ENCODE measurements around the gene TLE4.
A peak's percentile ranks its signal among the peaks of the same experiment; 100 is the strongest.
"Not testable (repeated sequence)": the region's sequence is repeated elsewhere in the genome, so short reads cannot be mapped to it uniquely, and the experiment has no call there.

Gene TLE4

GRCh38 chr9:79604921-79605562 lies 33.3 kb downstream of the TLE4 start:
- no peak for DNase-seq

GRCh38 chr9:79606529-79606928 lies 34.8 kb downstream of the TLE4 start:
- not testable (repeated sequence) for DNase-seq

- no peak for DNase-seq
Measured at GRCh38 chr9:79609468-79610018, 37.8 kb downstream of the TLE4 start.

GRCh38 chr9:79610019-79610631 lies 38.4 kb downstream of the TLE4 start:
- no peak for DNase-seq

DNA sequence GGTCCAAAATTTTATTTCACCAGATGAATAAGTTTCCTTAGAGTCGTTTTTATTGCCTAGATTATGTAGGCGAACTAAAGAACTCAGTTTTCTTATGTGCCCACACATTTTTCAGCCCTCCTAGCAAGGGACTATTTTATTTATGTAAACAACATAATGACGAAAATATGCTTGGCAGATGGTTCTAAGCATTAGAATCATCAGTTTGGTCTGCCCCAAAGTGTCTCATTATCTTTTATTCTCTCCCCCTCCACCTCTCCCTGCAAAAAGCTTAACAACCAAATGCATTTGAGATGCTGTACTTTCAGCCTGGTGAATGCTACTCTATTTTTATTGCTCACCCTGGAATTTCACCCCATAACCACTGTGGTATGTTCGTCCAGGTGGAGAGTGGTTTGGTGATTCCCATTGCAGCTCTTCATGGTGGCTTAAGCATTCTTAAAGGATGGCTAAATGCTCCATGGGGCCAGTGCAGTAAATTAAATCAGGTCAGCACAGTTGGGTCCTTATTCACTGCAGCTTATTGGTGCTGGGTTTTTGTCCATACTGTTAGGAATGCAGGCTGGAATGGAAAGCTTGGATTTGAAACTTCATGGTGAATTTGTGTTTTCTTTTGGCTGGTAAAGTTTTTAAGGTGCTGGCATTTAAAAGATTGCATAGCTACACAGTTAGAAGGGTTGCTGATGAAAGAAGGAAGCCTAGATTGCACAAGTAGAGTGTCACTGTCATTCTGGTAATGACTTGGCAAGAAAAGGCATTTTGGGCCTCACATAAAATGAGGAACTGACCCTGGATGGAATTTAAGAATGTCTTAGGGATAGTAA lies 39.2 kb downstream of the TLE4 start:
- no peak for DNase-seq

GRCh38 chr9:79613145-79613544 lies 41.4 kb downstream of the TLE4 start:
- DNase-seq, result no peak

GRCh38 chr9:79615038-79615437 lies 43.3 kb downstream of the TLE4 start:
- DNase-seq, result no peak

DNA sequence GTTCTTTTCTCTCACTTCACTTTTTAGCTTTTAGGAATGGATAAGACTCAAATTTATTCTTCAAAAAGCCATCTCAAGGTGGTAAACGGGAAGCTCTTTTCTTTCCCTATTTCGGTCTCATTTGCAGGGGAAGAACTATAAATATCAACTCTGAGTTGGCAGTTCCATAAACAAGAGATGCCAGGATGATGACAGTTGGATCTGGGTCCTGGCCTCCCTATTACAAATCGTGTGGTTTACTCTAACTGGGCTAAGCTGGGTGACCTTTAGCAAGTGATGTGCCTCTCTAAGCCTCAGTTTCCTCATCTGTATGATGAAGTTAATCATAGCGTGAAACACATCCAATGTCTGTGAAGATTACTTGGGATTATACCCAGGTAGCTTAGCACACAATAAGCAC lies 44.2 kb downstream of the TLE4 start:
- no peak for DNase-seq

GRCh38 chr9:79616971-79617370 lies 45.2 kb downstream of the TLE4 start:
- no peak for DNase-seq

- no peak for DNase-seq
Measured at GRCh38 chr9:79617395-79617794, 45.6 kb downstream of the TLE4 start.

DNA sequence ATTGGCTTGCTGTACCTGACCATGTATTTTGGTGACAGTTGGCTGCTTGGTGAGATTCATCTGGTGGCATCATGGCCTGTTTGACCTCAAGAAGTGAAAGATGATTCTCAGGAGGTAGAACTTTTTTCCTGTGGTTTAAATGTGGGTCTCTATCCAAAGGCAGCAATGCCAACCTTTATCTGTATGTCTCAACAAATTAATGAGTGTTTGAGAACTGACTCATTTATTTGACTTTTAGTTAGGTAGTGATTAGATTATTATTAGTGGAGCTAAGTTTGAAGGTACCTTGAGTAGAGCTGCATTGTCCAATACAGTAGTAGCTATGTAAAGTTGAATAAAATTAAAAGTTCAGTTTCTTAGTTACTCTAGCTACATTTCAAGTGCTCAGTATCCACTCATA lies 48.2 kb downstream of the TLE4 start:
- DNase-seq, result no peak

DNA sequence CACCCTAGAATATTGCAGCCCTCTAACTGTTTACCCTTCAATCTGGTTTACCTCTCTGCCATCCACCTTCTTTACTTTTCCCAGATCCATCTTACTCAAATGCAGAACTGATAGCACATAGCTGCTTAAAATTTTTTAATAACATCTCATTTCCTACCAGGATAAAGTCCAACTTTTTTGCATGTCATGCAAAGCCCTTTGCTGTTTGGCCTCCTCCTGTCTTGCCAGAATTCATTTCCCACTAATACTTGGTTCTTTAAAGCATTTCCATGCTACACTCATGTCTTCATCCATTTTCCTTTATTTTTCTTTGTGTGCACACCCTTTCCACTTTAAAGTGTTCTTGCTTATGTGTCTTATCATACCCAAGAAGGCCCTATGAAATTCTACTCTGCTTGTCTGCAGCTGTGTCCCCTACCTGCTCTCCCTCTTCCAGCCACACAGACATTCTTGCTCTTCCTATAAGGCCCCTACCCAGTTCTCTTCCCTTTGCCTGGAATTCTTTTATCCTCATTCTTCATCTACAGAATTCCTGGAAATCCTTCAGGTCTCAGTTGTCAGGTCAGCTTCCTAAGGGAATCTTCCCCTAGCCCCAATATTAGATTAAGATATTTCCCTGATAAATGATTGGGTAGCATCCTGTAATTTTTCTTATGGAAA lies 50.3 kb downstream of the TLE4 start:
- no peak for DNase-seq

GRCh38 chr9:79623799-79624721 lies 52.3 kb downstream of the TLE4 start:
- peak; percentile 9 for DNase-seq

DNA sequence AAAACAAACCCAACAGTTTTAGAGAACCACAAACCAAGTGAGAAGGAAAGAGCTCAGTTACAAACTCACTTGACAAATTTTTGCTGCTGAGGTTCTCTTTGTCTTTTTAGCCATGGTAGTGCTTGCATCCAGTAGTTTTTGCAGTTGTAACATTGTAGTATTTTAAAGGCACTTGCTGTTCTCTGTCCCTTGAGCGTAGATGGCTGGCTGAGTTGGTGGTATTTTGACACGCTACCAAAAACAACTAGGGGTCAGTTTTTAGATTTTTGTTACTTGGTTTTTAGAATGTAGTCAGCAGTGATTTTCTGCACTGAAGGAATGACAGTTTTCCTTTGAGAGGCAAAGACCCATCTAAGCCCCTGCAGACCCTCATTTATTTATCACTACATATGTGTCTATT lies 58.0 kb downstream of the TLE4 start:
- no peak for DNase-seq

- DNase-seq, result no peak
Measured at GRCh38 chr9:79630521-79631403, 59.0 kb downstream of the TLE4 start.

DNA sequence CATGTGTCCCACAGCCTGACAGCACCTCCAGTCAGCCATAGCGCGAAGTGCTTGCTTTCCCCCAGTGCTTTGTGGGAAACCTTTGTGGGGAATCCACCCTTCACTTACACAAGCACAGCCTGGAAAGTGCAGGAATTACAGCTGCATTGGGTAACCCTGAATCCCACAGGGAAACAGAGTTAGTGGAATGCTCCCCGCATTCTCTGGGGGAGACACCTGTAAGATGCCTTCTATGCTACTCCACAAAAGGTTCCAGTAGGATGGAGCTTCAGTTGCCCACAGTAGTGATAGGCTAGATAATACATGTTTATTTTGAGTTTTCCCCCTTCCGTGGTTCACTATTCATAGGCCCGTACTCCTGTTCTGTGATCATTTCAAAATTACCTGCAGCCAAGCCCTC lies 60.3 kb downstream of the TLE4 start:
- DNase-seq, result no peak

DNA sequence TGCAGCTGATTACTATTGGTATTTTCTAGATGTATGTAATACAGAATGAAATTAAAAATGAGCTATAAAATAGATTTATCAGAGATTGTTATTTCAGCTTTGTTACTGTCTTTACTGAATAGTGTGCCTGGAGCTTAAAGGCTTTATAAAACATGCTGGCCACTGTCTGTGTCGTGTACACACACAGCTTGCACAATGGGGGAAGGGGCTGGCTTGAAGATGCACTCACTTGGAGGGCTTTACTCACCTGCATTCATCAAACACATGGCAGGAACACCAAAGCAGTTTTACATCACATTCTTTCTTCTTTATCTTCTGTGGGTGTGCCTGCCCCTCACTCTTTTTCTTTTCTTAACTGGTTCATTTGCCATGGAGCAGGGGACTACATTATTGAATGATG lies 60.9 kb downstream of the TLE4 start:
- DNase-seq, result no peak

GRCh38 chr9:79633558-79633957 lies 61.8 kb downstream of the TLE4 start:
- DNase-seq, result no peak

DNA sequence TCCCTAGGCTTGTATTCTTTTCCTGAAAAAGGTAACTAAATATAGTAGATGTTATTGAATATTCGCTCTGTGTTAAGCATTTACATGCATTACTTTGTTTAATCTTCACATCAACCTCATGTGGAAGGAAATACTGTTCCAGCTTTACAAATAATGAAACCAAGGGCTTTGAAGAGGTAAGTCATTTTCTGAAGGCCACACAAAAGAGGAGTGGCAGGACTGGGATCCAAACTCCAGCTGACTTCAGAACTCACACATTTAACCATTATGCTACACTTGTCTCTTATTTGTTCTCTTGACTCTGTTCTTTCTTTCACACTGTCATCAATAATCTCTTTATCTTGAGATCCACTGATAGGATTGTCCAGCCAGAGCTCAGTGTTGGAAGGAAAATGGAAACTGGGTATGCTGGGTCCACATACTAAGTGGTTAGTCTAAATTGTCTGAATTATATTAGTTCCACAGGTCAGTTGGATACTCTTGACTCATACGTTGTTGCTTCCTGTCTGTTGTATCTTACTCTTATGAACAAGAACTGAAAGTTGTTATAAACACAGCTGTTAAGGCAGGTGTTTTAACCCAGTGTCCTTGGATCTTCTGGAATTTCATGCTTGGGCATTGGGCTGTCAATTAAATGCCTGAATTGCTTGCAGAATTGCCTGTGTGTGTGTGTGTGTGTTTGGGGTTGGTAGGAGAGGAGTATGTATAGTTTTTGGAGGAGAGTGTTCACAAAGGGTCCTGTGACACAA lies 65.6 kb downstream of the TLE4 start:
- no peak for DNase-seq

DNA sequence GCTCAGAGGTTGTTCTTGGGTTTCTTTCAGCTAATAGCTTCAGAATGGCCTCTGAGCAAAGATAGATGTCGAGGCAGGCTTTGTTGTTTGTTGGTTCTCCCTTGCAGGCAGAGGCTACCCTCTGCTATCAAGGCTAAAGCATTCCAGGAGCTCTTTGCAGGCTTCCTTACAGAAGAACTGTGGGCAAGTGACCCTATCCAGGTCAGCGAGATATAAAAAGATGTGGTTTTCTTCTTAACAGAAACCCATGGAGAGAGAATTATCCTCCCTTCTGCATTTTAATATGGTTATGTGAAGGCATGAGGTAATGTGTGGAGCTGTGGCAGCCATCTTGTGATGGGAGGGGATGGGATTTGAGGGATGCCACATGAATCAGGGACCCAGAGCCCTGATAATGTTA lies 67.0 kb downstream of the TLE4 start:
- DNase-seq, result no peak

Data from NCI-H510A treated with DMSO at 0.1 percent for 48 hours (cell line).